Testis (tissue), 3 donors: ENCODE results near the gene RHOU. TPM values are rescaled to one million over a fixed set of nuclear protein-coding genes. Genes with fewer than 3 reads are reported as not detected.

Experiments used
- DNase-seq: peaks from one replicate; pipeline ENCODE4 v3.0.0-alpha.2; 2019
- H3K27ac ChIP-seq, 2 donors: fragments of 200-600 bp; sonication (generic); one replicate each; pipeline ENCODE4 v1.5.1; 2019
- H3K27me3 ChIP-seq: fragments of 200-600 bp; sonication (generic); one replicate; pipeline ENCODE4 v1.5.1; 2019
- H3K36me3 ChIP-seq: fragments of 200-600 bp; sonication (generic); one replicate; pipeline ENCODE4 v1.5.1; 2017; ENCODE audit warnings: low read depth; ENCODE audit errors: missing control alignments
- H3K4me1 ChIP-seq: fragments of 200-600 bp; sonication (generic); one replicate; pipeline ENCODE4 v1.5.1; 2019
- H3K4me3 ChIP-seq, 2 donors: fragments of 200-600 bp; sonication (generic); one replicate each; pipeline ENCODE4 v1.5.1; 2017 to 2019
- H3K9me3 ChIP-seq: fragments of 200-600 bp; sonication (generic); one replicate; pipeline ENCODE4 v1.5.1; 2017
- POLR2A ChIP-seq: fragments of 450-650 bp; IDR thresholded peaks from one replicate; pipeline ENCODE4 v1.6.1; 2017; ENCODE audit warnings: antibody characterized with exemption, mild to moderate bottlenecking, moderate library complexity
- WGBS, 2 donors: methylation state at CpG; one replicate each; pipeline ENCODE4 v1.1.5; 2018; 5-methylcytosine and 5-hydroxymethylcytosine counted together
- intact Hi-C: fragments of 100-400 bp; cut with DNase I; formaldehyde crosslinking; loops from one replicate; pipeline ENCODE4 v1.15.1; 2023; ENCODE audit warnings: low total_unique reads
- polyA plus RNA-seq: library from polyadenylated mRNA; stranded (reverse); fragments of 350-450 nt; fragmentation: Illumina TruSeq; extraction: RNeasy Lipid Tissue Mini Kit (QIAGEN cat#74804); gene quantifications from one replicate; pipeline ENCODE4 v1.2.3, GENCODE V29; 2014; ENCODE audit warnings: low read depth, low replicate concordance; ENCODE audit not compliant: insufficient read depth
- total RNA-seq, 2 donors: library from RNA; depleted of rRNA; stranded (reverse); fragments of >200 nt; gene quantifications; one replicate each; pipeline ENCODE4 v1.2.3, GENCODE V29; 2016
- TF ChIP-seq, protein P1 (sequence below), 3 experiments: fragments of 450-650 bp in 2 of 3; fragments of 200-600 bp in 1 of 3; sonication (generic) in 1 of 3; IDR thresholded peaks; one replicate each; pipeline ENCODE4 v1.5.1; 2016 to 2019; ENCODE audit warnings: antibody characterized with exemption in 3 of 3, mild to moderate bottlenecking in 2 of 3, moderate library complexity in 1 of 3

The RHOU gene
- total and polyA plus RNA-seq, 3 donors from 2014 or later = 31.0 to 33.6 (median 32.6) TPM

DNA sequence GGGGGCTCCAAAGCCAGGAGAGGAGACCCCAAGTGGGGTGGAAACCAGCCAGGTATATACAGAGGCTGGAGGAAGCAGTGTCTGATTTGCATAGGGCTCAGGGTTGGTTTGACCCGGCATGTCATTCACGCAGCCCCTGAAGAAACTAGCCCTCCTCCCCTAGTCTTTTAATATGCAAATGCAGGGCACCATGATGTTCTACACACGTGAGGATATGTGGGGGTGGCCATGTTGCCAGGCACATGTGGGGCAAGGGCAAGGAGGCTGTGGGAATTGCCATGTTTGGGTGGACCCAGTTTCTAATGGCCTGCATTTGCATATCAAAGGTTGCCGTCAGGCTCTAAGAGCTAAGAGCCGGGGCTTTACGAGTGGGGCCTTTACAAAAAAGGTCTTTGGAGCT is 12.0 kb upstream of the RHOU start:
- no peak overlapping the region for H3K27ac ChIP-seq
- H3K4me3 ChIP-seq = no peak overlapping the region
- 72% methylated on average over 6 of the region's 6 CpGs for WGBS, 2 donors
- DNase-seq = no peak
- TF ChIP-seq, protein P1, sequence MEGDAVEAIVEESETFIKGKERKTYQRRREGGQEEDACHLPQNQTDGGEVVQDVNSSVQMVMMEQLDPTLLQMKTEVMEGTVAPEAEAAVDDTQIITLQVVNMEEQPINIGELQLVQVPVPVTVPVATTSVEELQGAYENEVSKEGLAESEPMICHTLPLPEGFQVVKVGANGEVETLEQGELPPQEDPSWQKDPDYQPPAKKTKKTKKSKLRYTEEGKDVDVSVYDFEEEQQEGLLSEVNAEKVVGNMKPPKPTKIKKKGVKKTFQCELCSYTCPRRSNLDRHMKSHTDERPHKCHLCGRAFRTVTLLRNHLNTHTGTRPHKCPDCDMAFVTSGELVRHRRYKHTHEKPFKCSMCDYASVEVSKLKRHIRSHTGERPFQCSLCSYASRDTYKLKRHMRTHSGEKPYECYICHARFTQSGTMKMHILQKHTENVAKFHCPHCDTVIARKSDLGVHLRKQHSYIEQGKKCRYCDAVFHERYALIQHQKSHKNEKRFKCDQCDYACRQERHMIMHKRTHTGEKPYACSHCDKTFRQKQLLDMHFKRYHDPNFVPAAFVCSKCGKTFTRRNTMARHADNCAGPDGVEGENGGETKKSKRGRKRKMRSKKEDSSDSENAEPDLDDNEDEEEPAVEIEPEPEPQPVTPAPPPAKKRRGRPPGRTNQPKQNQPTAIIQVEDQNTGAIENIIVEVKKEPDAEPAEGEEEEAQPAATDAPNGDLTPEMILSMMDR (IDR thresholded peaks at IDR 0.05) = no peak
- no peak for TF ChIP-seq POLR2A
- H3K36me3 ChIP-seq = no peaks in the 10 kb centered on the region
- no peaks in the 10 kb centered on the region for H3K4me1 ChIP-seq
- no peaks in the 10 kb centered on the region for H3K27me3 ChIP-seq
- H3K9me3 ChIP-seq = no peaks in the 10 kb centered on the region
- intact Hi-C loops = no loop called here

DNA sequence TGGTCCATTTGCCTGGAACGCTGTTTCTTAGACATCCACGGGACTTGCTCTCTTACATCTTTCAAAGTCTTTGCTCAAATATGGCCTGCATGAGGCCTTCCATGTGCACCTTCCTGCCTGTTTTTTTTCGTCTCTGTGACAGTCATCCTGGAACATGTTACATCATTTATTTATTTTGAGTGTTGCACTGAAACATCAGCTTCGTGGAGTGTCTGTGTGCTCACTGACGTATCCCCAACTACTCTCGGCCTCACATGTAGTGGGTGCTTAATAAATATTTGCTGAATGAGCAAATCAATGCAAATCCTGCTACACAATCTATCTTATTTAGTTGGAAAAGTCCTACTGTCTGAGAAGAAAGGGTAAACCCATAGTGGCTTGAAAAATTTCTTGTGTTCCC is 11.4 kb upstream of the RHOU start:
- no peaks in the 10 kb centered on the region for H3K9me3 ChIP-seq
- no peaks in the 10 kb centered on the region for H3K27me3 ChIP-seq
- WGBS, 2 donors = 75 to 83% methylated on average over 6 of the region's 6 CpGs
- no peak overlapping the region for H3K27ac ChIP-seq
- no peaks in the 10 kb centered on the region for H3K36me3 ChIP-seq
- intact Hi-C loops = no loop called here
- TF ChIP-seq, protein P1 (IDR thresholded peaks at IDR 0.05) = no peak
- TF ChIP-seq POLR2A = no peak
- H3K4me1 ChIP-seq = no peaks in the 10 kb centered on the region
- no peak for DNase-seq
- H3K4me3 ChIP-seq = no peak overlapping the region

DNA sequence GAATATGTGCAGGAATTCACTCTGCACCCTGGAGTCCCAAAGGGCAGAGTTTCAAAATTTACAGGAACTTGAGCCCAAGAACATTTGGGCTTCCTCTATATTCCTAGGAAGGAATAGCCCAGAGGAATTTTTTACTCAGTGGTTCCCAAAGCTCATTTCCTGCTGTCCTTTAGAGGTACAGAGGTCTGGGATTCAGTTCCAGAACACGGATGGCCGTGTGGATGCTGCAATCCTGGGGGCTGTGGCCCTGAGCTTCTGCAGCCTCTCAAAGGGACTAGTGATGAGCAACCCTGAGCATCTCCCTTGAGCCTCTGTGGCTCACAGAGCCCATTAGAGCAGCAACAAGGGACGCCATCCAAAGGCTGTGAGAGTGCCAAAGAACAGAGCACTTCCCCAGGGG is 10.1 kb upstream of the RHOU start:
- H3K36me3 ChIP-seq = no peaks in the 10 kb centered on the region
- H3K9me3 ChIP-seq = no peaks in the 10 kb centered on the region
- intact Hi-C loops = no loop called here
- no peak overlapping the region for H3K4me3 ChIP-seq
- no peaks in the 10 kb centered on the region for H3K4me1 ChIP-seq
- no peak overlapping the region for H3K27ac ChIP-seq
- TF ChIP-seq POLR2A = no peak
- TF ChIP-seq, protein P1 (IDR thresholded peaks at IDR 0.05) = no peak
- H3K27me3 ChIP-seq = no peaks in the 10 kb centered on the region
- 57 to 90% methylated on average over 3 of the region's 3 CpGs for WGBS, 2 donors
- no peak for DNase-seq

DNA sequence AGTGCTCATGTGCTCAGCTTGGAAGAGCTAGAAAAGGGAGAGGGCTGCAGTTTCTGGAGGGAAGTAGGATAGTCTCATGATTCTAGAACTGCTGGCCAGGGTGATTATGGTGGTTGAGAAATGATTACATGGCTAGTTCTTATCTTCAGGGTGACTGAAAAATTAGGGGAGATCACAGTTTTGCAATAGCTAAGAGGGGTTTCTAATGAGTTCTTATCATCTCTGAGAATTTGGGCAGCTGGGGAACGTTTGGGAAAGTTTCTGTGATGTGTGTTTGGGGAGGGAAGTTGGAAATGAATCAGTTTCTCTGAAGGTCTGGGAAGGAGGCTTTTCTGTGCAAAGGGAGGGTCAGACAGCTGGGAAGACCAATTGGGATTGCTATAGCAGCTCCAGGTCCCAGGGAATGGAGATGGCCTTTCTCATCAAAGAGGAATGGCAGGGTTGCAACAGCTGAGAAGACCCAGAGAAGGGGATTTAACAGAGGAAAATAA is 7.6 kb upstream of the RHOU start:
- Histone ChIP-seq H3K4me1 (no peaks in the 10 kb centered on the region), H3K36me3 (no peaks in the 10 kb centered on the region), H3K4me3 (no peak overlapping the region), H3K9me3 (no peaks in the 10 kb centered on the region), H3K27ac (no peak overlapping the region), H3K27me3 (no peaks in the 10 kb centered on the region)
- intact Hi-C loops = no loop called here
- no peak for TF ChIP-seq POLR2A
- TF ChIP-seq, protein P1 (IDR thresholded peaks at IDR 0.05) = no peak
- WGBS, 2 donors = 21 to 42% methylated on average over 1 of the region's 1 CpG
- DNase-seq = no peak

DNA sequence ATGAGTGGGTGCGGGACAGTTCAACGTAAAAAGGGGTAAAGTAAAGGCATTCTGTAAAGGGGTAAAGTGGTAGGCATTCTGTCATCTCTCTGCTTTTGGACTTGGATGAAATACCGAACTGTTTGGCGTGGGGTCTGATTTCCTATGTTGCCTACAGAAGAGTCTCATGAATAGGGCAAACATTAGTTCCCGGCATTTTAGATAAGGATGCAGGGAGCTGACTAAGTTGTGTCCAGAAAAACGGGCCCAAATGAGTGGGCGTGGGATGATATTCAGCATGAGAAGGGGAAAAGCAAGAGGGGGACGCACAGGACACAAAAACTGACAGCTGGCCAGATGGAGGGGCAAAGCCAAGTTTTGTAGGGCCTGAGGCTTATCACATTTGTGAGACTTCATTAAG is 2.9 kb upstream of the RHOU start:
- DNase-seq = no peak
- H3K4me3 ChIP-seq = no peak overlapping the region
- TF ChIP-seq, protein P1 (IDR thresholded peaks at IDR 0.05) = no peak
- no peak for TF ChIP-seq POLR2A
- H3K27me3 ChIP-seq = no peaks in the 10 kb centered on the region
- no peaks in the 10 kb centered on the region for H3K4me1 ChIP-seq
- H3K27ac ChIP-seq = no peak overlapping the region
- H3K36me3 ChIP-seq = no peaks in the 10 kb centered on the region
- intact Hi-C loops = loop anchor here (10.0 kb wide), 1 partner anchor 492 kb away; no protein-coding TSS in a partner anchor
- WGBS, 2 donors = 73 to 75% methylated on average over 8 of the region's 8 CpGs
- no peaks in the 10 kb centered on the region for H3K9me3 ChIP-seq
